Measurements from ENCODE around the gene EGFR. TPM values are rescaled to one million over a fixed set of nuclear protein-coding genes. Genes with fewer than 3 reads are reported as not detected.
"Not testable (repeated sequence)": the region's sequence is repeated elsewhere in the genome, so short reads cannot be mapped to it uniquely, and the experiment has no call there.

EGFR gene
- polyA plus RNA-seq, 3 donors: 12.6 to 24.4 (median 13.6) TPM

- 8 to 14% (median 11%) methylated on average over 1 of the region's 1 CpG for WGBS, 3 donors
- no peak overlapping the region for H3K27ac ChIP-seq (ENCODE audit: low read depth, low read length)
Measured at GRCh38 chr7:55030314-55030713, 11.5 kb downstream of the EGFR start.

- H3K27ac ChIP-seq (ENCODE audit: low read depth, low read length): no peak overlapping the region
- 34 to 94% (median 88%) methylated on average over 2 of the region's 2 CpGs for WGBS, 3 donors
Measured at GRCh38 chr7:55031075-55031474, 12.3 kb downstream of the EGFR start.

DNA sequence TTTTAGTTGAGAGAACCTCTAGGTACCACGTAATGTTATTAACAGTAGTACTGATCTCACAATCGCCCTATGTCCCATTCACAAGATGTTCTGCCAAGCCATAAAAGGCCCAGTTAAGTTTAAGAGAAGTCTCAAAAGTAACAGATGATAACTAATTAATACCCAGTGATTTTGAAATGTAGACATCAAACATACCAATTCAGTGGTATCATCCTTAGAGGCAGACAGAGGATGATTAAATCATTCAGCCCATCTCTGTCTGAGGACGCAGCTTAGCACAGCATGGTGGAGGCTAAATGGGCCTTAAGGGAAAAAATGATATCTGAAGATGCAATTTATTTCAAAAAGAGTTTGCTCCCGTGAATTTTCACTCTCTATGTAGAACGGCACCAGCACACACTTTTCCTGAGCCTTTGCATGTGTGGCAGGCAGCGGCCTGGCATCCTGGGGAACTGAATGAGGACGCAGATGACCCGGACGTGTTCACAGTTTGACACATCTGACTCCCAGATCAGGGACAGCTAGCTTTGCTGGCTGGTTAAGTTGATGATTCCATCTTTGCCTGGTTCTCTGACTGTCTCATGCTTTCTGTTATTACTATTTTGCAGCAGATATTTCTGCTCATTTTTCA is 13.4 kb downstream of the EGFR start:
- whole genome bisulfite sequencing, 3 donors: 84 to 96% (median 87%) methylated on average over 9 of the region's 9 CpGs
- no peak overlapping the region for H3K27ac ChIP-seq (ENCODE audit: low read depth, low read length)

GRCh38 chr7:55033236-55033846 is 14.5 kb downstream of the EGFR start:
- no peak overlapping the region for H3K27ac ChIP-seq (ENCODE audit: low read depth, low read length)

GRCh38 chr7:55034776-55035175 is 16.0 kb downstream of the EGFR start:
- no peak overlapping the region for H3K27ac ChIP-seq (ENCODE audit: low read depth, low read length)
- WGBS, 3 donors: 40 to 68% (median 65%) methylated on average over 2 of the region's 2 CpGs

More at GRCh38 chr7:55033236-55033846, 14.5 kb downstream of the EGFR start:
- WGBS, 3 donors: 83 to 90% (median 87%) methylated on average over 10 of the region's 10 CpGs

GRCh38 chr7:55035410-55035809 is 16.6 kb downstream of the EGFR start:
- 80 to 91% (median 87%) methylated on average over 3 of the region's 3 CpGs for WGBS, 3 donors
- not testable (repeated sequence) for H3K27ac ChIP-seq (ENCODE audit: low read depth, low read length)

DNA sequence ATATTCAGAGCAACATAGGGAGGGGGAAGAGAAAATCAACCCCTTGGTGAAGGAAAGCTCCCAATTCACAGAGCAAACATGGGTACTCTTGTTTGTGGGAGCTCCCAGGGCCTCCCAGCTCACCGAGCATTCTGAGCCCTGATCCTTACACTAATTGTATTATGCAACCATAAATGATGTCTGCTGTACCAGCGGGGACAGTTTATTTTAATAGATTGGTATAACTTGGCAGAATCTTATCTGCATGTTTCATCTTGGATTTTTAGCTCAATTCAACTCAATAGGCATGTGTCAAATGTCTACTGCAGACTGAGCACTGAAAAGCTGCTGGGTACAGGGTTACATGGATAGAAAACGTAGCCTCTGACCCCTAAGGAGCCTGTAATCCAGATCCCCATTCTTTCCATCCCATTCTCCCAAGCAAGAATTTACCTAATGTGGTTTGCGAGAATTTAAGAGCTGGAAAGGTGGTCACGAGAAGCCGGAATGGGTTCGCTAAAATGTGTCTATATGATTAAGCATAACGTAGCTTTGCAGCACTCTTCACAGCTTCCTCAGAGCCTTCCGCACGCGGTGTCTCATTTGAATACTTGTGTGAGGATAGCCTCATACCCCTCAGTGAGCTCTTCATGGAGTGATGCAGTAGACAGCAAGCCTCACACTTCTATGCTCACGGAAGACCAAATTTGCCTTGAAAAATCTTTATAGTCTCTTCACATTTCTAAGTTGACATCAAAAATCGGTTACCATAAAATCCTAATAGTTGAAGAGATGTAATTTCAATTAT is 18.3 kb downstream of the EGFR start:
- WGBS, 3 donors: 85 to 91% (median 87%) methylated on average over 13 of the region's 13 CpGs
- no peak overlapping the region for H3K27ac ChIP-seq (ENCODE audit: low read depth, low read length)

GRCh38 chr7:55043691-55044370 is 25.0 kb downstream of the EGFR start:
- no peak overlapping the region for H3K27ac ChIP-seq (ENCODE audit: low read depth, low read length)
- 85 to 88% (median 87%) methylated on average over 3 of the region's 3 CpGs for WGBS, 3 donors

DNA sequence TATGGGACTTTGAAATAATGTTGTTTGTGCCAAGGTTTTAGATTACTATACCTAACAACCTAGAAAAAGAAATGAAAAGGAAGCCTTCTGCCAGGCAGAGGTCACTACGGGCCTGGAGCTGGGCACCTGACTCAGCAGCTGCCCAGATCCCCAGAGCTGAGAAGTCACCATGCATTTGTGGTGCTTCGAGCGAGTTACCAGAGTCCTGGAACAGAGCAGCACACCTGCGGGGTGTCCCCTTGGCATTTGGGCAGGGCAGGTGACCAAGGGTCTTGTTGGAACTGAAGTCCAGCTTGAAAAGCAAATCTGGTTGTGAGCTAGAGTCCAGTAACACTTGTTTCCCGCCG is 25.5 kb downstream of the EGFR start:
- no peak overlapping the region for H3K27ac ChIP-seq (ENCODE audit: low read depth, low read length)
- WGBS, 3 donors: 67 to 97% (median 91%) methylated on average over 6 of the region's 6 CpGs

GRCh38 chr7:55044791-55045190 is 26.0 kb downstream of the EGFR start:
- H3K27ac ChIP-seq (ENCODE audit: low read depth, low read length): no peak overlapping the region
- WGBS, 3 donors: 59 to 70% (median 69%) methylated on average over 5 of the region's 5 CpGs

DNA sequence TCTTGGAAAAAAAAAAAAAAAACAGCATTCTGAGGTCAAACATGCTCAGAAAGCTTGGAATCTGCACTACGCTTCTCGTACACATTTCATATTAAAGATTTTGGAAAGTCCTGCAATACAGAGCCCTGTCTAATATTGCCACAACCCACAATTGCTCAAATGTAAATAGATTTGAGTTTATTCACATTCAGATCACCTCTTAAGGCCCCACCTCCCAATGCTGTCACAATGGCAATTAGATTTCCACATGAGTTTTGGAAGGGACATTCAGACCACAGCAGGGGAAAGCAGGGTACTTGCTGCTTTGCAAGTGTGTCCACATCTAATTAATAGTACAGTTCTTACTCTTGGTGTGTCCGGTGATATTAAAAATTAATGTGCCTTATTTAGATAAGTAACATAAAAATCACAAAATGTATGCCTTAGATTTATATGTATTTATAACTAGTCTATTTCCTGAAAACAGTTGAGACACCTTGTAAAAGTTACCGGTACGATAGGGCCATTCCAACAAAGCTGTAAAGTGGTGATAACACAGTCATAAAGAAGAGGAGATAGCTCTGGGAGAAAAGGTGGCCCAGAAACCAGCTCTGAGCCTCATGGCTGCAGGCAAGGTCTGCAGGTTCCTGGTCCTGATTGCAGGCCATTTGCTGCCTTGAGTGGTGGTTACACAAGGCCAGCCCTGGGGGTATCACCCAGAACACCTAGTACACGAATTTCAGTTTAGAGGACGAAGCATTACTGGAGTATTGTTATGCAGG is 27.9 kb downstream of the EGFR start:
- H3K27ac ChIP-seq (ENCODE audit: low read depth, low read length): no peak overlapping the region
- WGBS, 3 donors: 86 to 87% (median 87%) methylated on average over 7 of the region's 7 CpGs

- WGBS, 3 donors: 47 to 82% (median 77%) methylated on average over 6 of the region's 6 CpGs
- no peak overlapping the region for H3K27ac ChIP-seq (ENCODE audit: low read depth, low read length)
Measured at GRCh38 chr7:55048221-55048859, 29.5 kb downstream of the EGFR start.

GRCh38 chr7:55050281-55050680 is 31.5 kb downstream of the EGFR start:
- 72 to 88% (median 75%) methylated on average over 5 of the region's 5 CpGs for WGBS, 3 donors
- H3K27ac ChIP-seq (ENCODE audit: low read depth, low read length): no peak overlapping the region

GRCh38 chr7:55052081-55052480 is 33.3 kb downstream of the EGFR start:
- H3K27ac ChIP-seq (ENCODE audit: low read depth, low read length): no peak overlapping the region
- WGBS, 3 donors: 86 to 94% (median 88%) methylated on average over 2 of the region's 2 CpGs

- 72 to 78% (median 73%) methylated on average over 13 of the region's 13 CpGs for WGBS, 3 donors
- H3K27ac ChIP-seq (ENCODE audit: low read depth, low read length): no peak overlapping the region
Measured at GRCh38 chr7:55052741-55053427, 34.1 kb downstream of the EGFR start.

GRCh38 chr7:55053651-55054571 is 35.1 kb downstream of the EGFR start:
- 73 to 83% (median 77%) methylated on average over 26 of the region's 26 CpGs for WGBS, 3 donors

More at GRCh38 chr7:55053651-55054571, 35.1 kb downstream of the EGFR start:
- H3K27ac ChIP-seq (ENCODE audit: low read depth, low read length): no peak overlapping the region
